HEK293 (cell line): Measurements from ENCODE around the gene SERPINA7.
"Not testable (repeated sequence)": the region's sequence is repeated elsewhere in the genome, so short reads cannot be mapped to it uniquely, and the experiment has no call there.

Source experiments
- CTCF ChIA-PET: fragments of 350-600 bp; formaldehyde crosslinking; extraction: SDS; loops from one replicate; lab custom pipeline; 2021; ENCODE audit warnings: antibody characterized with exemption; lab: Yijun Ruan, JAX
- POLR2A ChIA-PET: fragments of 300-600 bp; formaldehyde crosslinking; extraction: SDS; loops from one replicate; lab custom pipeline; 2020; ENCODE audit warnings: antibody characterized with exemption, inconsistent platforms; lab: Yijun Ruan, JAX
- H3K27ac ChIP-seq: fragments of 200-500 bp; sonication (Bioruptor generic); 2 replicates; pipeline ENCODE4 v1.5.1; 2014; ENCODE audit warnings: low read depth, low read length, control low read depth, inconsistent platforms; ENCODE audit errors: extremely low read depth
- H3K36me3 ChIP-seq, 2 experiments: fragments of 200-500 bp in 1 of 2; sonication (Bioruptor generic) in 1 of 2; 1 replicate in 1 of 2; 2 replicates in 1 of 2; pipeline ENCODE4 v1.5.1; 2014 to 2017; ENCODE audit warnings: inconsistent platforms in 2 of 2, low read length in 2 of 2; ENCODE audit not compliant: control insufficient read depth in 2 of 2, insufficient read depth in 1 of 2
- H3K4me1 ChIP-seq: fragments of 200-500 bp; sonication (Bioruptor generic); 2 replicates; pipeline ENCODE4 v1.5.1; 2014; ENCODE audit warnings: mild to moderate bottlenecking, low read length, inconsistent platforms; ENCODE audit not compliant: control insufficient read depth, insufficient read depth
- H3K4me3 ChIP-seq: 2 replicates; pipeline ENCODE4 v1.5.1; 2011; ENCODE audit warnings: low read depth, mild to moderate bottlenecking, control low read depth, low read length, moderate library complexity
- H3K9me3 ChIP-seq: fragments of 200-500 bp; sonication (Bioruptor generic); 2 replicates; pipeline ENCODE4 v1.5.1; 2014; ENCODE audit warnings: low read depth, low read length, inconsistent platforms; ENCODE audit not compliant: control insufficient read depth, insufficient read depth
- IKZF3 ChIP-seq: fragments of 450-650 bp; IDR thresholded peaks from 2 replicates; pipeline ENCODE4 v1.5.0; 2018; ENCODE audit warnings: missing biosample characterization, mild to moderate bottlenecking, missing genetic modification characterization, moderate library complexity
- KLF9 ChIP-seq: fragments of 450-650 bp; formaldehyde crosslinking; IDR thresholded peaks from 2 replicates; pipeline ENCODE4 v1.5.1; 2016; ENCODE audit warnings: missing biosample characterization, missing genetic modification characterization, low read depth
- PRDM1 ChIP-seq: fragments of 450-650 bp; formaldehyde crosslinking; IDR thresholded peaks from 2 replicates; pipeline ENCODE4; 2016; ENCODE audit warnings: missing biosample characterization, missing genetic modification characterization
- REPIN1 ChIP-seq: fragments of 450-650 bp; formaldehyde crosslinking; IDR thresholded peaks from 2 replicates; pipeline ENCODE4 v1.5.1; 2017; ENCODE audit warnings: missing biosample characterization, missing genetic modification characterization, low read depth
- SP2 ChIP-seq: fragments of 450-650 bp; formaldehyde crosslinking; IDR thresholded peaks from 2 replicates; pipeline ENCODE4 v1.5.1; 2016; ENCODE audit warnings: missing biosample characterization, missing genetic modification characterization
- ZBTB20 ChIP-seq: fragments of 450-650 bp; formaldehyde crosslinking; IDR thresholded peaks from 2 replicates; pipeline ENCODE4 v1.5.1; 2016; ENCODE audit warnings: missing biosample characterization, missing genetic modification characterization
- ZBTB49 ChIP-seq: fragments of 450-650 bp; formaldehyde crosslinking; IDR thresholded peaks from 2 replicates; pipeline ENCODE4 v1.5.1; 2016; ENCODE audit warnings: missing biosample characterization, missing genetic modification characterization, low read depth
- ZFP37 ChIP-seq: fragments of 450-650 bp; formaldehyde crosslinking; IDR thresholded peaks from 2 replicates; pipeline ENCODE4 v1.5.1; 2016; ENCODE audit warnings: missing biosample characterization, missing genetic modification characterization
- ZNF16 ChIP-seq: fragments of 450-650 bp; formaldehyde crosslinking; IDR thresholded peaks from 2 replicates; pipeline ENCODE4 v1.5.1; 2016; ENCODE audit warnings: low read depth, missing biosample characterization, missing genetic modification characterization
- ZNF169 ChIP-seq: fragments of 450-650 bp; formaldehyde crosslinking; IDR thresholded peaks from 2 replicates; pipeline ENCODE4 v1.5.1; 2016; ENCODE audit warnings: missing biosample characterization, missing genetic modification characterization
- ZNF2 ChIP-seq: fragments of 450-650 bp; formaldehyde crosslinking; IDR thresholded peaks from 2 replicates; pipeline ENCODE4 v1.5.1; 2016; ENCODE audit warnings: missing biosample characterization, missing genetic modification characterization
- ZNF274 ChIP-seq, 2 experiments: fragments of 200-500 bp in 1 of 2; fragments of 450-650 bp in 1 of 2; sonication (Bioruptor generic) in 1 of 2; formaldehyde crosslinking in 1 of 2; IDR thresholded peaks; 2 replicates each; pipeline versions ENCODE4 v1.5.1 to v1.6.1; 2014 to 2016; ENCODE audit warnings: borderline replicate concordance in 1 of 2, inconsistent platforms in 1 of 2, low read length in 1 of 2, missing biosample characterization in 1 of 2, missing genetic modification characterization in 1 of 2
- ZNF366 ChIP-seq: fragments of 450-650 bp; formaldehyde crosslinking; conservative IDR thresholded peaks from 2 replicates; pipeline ENCODE4 v1.5.1; 2016; ENCODE audit warnings: missing biosample characterization, missing genetic modification characterization
- ZNF398 ChIP-seq: fragments of 450-650 bp; formaldehyde crosslinking; IDR thresholded peaks from 2 replicates; pipeline ENCODE4 v1.5.1; 2017; ENCODE audit warnings: missing biosample characterization, missing genetic modification characterization
- ZNF555 ChIP-seq: fragments of 450-650 bp; formaldehyde crosslinking; conservative IDR thresholded peaks from 2 replicates; pipeline ENCODE4 v1.5.1; 2017; ENCODE audit warnings: missing biosample characterization, mild to moderate bottlenecking, missing genetic modification characterization, inconsistent platforms
- ZNF571 ChIP-seq: fragments of 450-650 bp; formaldehyde crosslinking; IDR thresholded peaks from 2 replicates; pipeline ENCODE4 v1.5.0; 2017; ENCODE audit warnings: missing biosample characterization, missing genetic modification characterization
- ZNF600 ChIP-seq: fragments of 450-650 bp; formaldehyde crosslinking; IDR thresholded peaks from 2 replicates; pipeline ENCODE4 v1.5.1; 2016; ENCODE audit warnings: missing biosample characterization, missing genetic modification characterization
- ZNF621 ChIP-seq: fragments of 450-650 bp; formaldehyde crosslinking; IDR thresholded peaks from 2 replicates; pipeline ENCODE4 v1.5.1; 2017; ENCODE audit warnings: missing biosample characterization, missing genetic modification characterization
- ZNF670 ChIP-seq: fragments of 450-650 bp; formaldehyde crosslinking; IDR thresholded peaks from 2 replicates; pipeline ENCODE4 v1.5.1; 2016; ENCODE audit warnings: missing biosample characterization, missing genetic modification characterization, low read depth
- ZNF776 ChIP-seq: fragments of 450-650 bp; formaldehyde crosslinking; IDR thresholded peaks from 2 replicates; pipeline ENCODE4 v1.5.0; 2017; ENCODE audit warnings: missing biosample characterization, missing genetic modification characterization, borderline replicate concordance
- ZNF837 ChIP-seq: fragments of 450-650 bp; formaldehyde crosslinking; IDR thresholded peaks from 2 replicates; pipeline ENCODE4 v1.5.1; 2016; ENCODE audit warnings: missing biosample characterization, missing genetic modification characterization

The SERPINA7 gene

GRCh38 chrX:106007815-106008214 is 30.7 kb downstream of the SERPINA7 start:
- CTCF ChIA-PET = no interaction called here
- Histone ChIP-seq H3K27ac (no peak overlapping the region), H3K36me3 (no peaks in the 10 kb centered on the region), H3K4me1 (no peaks in the 10 kb centered on the region), H3K4me3 (no peak overlapping the region), H3K9me3 (no peaks in the 10 kb centered on the region)
- POLR2A ChIA-PET = no interaction called here
- TF ChIP-seq PRDM1 (tag by site-specific recombination) = no peak
- TF ChIP-seq ZNF16 (tag by site-specific recombination) = no peak
- no peak for TF ChIP-seq ZBTB20 (tag by site-specific recombination)
- no peak for TF ChIP-seq ZNF274 (IDR thresholded peaks at IDR 0.05; ENCODE audit: low read length)
- TF ChIP-seq ZNF274 (tag by site-specific recombination; IDR thresholded peaks at IDR 0.05; ENCODE audit: borderline replicate concordance) = no peak
- TF ChIP-seq ZNF670 (tag by site-specific recombination) = no peak
- TF ChIP-seq SP2 = no peak
- TF ChIP-seq ZNF169 = no peak
- TF ChIP-seq ZNF600 (tag by site-specific recombination) = no peak
- TF ChIP-seq ZBTB49 = no peak
- TF ChIP-seq ZNF366 (tag by site-specific recombination) = no peak
- no peak for TF ChIP-seq ZNF555 (tag by site-specific recombination)
- no peak for TF ChIP-seq ZNF837 (tag by site-specific recombination)

GRCh38 chrX:106005684-106006083 is 32.8 kb downstream of the SERPINA7 start:
- Histone ChIP-seq H3K27ac (no peak overlapping the region), H3K4me1 (no peaks in the 10 kb centered on the region), H3K36me3 (no peaks in the 10 kb centered on the region), H3K4me3 (no peak overlapping the region), H3K9me3 (no peaks in the 10 kb centered on the region)
- no peak for TF ChIP-seq KLF9 (tag by site-specific recombination)
- no peak for TF ChIP-seq ZNF621
- no peak for TF ChIP-seq ZNF776 (tag by site-specific recombination)
- TF ChIP-seq ZNF2 = no peak
- no peak for TF ChIP-seq IKZF3
- TF ChIP-seq ZFP37 (tag by site-specific recombination) = no peak
- TF ChIP-seq ZNF398 (tag by site-specific recombination) = no peak
- TF ChIP-seq PRDM1 (tag by site-specific recombination) = no peak
- no peak for TF ChIP-seq REPIN1 (tag by site-specific recombination)
- no peak for TF ChIP-seq ZNF571
- ChIA-PET CTCF (no interaction called here), POLR2A (no interaction called here)

DNA sequence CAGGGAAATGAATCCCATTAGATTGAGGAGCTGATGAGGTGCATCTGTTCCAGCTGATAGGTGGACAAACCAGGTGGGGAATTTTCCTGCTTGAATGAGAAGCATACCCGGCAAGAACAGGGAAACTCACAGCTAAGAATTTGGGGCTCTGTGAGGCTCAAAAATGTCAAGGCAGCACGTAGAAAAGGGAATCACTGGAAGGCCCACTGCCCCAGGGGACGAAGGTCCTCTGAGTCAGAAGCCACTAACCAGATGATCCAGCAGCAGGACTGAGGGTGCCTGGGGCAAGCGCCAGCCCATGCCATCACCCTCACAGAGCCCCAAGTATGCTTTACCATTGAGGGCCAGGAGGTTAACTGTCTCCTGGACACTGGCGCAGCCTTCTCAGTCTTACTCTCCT is 37.9 kb downstream of the SERPINA7 start:
- H3K27ac ChIP-seq, CTCF ChIA-PET, POLR2A ChIA-PET: not testable (repeated sequence)

More for the DNA sequence above, 37.9 kb downstream of the SERPINA7 start:
- H3K4me1 ChIP-seq, H3K9me3 ChIP-seq, H3K36me3 ChIP-seq, H3K4me3 ChIP-seq: not testable (repeated sequence)
